HG03045 (cell line): ENCODE data around the gene CELA1.

Source experiments
- ATAC-seq: cut with Tn5 transposase; IDR thresholded peaks from one replicate; pipeline ENCODE4 v1.9.1; 2021; ENCODE audit warnings: mild to moderate bottlenecking, moderate library complexity; ENCODE audit not compliant: unreplicated experiment

CELA1 gene

DNA sequence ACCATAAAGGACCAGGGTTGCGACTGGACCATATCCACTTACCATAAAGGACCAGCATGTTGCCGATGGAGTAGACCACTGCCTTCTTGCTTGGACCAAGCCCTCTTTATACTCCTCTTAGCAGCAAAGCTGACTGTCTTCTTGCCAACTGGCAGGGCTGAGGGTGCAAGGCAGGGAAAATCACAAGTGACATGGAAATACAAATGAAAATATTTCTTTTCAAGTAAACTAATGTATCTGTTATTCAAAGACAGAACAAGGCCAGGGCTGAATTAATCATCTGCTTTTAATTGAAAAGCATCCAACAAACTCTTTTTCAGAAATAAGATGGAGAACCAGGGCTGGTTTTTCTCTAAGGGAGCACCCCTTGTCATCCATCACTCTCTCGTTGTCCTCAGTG lies at the start of gene CELA1:
CELA1 (minus strand) TSS at position 99 of the 400 bp plus-strand sequence; CDS start at position 58, 41 bp downstream.
- no peak for ATAC-seq

DNA sequence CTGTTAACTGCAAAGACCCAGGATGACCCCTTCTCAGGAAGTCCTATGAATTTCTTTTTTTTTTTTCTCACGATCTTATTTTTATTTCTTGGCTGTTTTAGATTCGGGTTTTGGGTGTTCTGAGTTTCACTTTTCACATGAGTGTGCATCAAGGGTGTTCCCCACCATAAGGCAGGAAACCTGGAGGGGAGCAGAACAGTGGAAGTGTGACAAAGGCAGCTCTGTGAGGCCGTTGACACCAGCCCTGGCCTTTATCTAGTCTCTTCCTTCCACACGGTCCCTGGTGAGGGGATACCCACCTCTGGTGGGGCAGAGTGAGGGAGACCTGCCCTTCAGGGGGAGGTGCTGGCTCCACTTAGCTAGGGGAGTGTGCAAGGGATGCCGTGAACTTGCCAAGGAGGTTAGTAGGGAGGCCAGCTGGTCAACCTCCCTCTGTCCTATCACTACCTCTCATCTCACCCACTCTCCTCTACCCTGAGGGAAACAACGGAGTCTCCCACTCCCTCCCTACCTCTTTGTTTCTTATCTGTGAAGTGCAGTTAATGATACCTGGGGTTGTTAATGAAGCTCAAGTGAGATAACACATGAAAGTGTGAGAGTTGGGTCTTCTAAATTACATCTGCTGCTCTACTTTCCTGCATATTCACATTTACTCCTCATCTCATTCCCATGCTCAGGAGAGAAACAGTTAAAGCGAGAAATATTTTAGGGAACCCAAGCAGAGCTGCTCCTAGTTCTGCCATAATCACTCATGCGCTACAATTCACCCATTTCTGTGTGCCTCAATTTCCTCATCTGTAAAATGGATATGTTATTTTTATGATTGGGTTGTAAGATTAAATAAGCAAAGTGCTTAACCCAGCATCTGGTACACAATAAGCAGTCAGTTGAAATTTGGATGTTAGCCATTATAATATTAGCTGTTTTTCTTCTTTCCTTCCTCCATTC lies 49.1 kb upstream of the CELA1 start:
- ATAC-seq: no peak

DNA sequence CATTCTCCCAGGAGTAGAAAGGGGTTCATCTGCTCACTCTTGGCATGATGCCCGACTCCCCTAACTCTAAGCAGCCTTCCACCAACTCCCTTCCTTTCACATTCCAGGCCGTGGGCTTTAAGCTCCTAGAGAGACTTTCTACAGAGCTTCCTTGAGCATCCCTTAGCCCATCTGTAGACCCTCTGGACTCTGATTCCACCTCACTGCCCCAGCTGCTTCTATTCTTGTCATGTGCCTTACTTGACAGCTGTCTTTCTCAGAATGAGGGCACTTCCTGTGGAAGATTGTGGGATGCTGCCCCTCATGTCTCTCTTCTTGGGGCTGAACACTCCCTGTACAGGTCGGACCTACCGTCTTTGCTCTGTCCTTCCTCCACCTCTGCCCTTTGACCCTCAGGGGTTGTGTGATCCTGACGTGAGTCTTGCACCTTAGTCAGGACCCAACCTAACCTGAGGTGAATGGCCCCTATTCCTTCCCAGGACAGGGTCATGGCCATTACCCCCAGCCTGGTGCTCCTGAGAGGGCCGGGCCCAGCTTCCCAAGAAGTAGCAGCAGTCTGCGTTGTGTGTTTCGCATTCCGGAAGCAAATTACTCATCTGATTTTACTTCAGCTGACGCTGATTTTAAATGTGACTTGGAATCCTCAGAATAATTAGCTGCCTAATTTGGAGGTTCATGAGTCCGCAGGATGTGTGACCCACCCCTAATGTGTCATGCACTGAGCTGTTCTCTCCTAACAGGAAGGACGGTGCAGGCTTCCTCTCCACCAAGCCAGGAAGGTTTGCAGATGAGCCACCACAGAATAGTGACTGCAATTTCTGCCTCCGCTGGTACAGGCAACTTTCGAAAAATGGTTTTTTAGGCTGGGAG lies 47.4 kb upstream of the CELA1 start:
- no peak for ATAC-seq

DNA sequence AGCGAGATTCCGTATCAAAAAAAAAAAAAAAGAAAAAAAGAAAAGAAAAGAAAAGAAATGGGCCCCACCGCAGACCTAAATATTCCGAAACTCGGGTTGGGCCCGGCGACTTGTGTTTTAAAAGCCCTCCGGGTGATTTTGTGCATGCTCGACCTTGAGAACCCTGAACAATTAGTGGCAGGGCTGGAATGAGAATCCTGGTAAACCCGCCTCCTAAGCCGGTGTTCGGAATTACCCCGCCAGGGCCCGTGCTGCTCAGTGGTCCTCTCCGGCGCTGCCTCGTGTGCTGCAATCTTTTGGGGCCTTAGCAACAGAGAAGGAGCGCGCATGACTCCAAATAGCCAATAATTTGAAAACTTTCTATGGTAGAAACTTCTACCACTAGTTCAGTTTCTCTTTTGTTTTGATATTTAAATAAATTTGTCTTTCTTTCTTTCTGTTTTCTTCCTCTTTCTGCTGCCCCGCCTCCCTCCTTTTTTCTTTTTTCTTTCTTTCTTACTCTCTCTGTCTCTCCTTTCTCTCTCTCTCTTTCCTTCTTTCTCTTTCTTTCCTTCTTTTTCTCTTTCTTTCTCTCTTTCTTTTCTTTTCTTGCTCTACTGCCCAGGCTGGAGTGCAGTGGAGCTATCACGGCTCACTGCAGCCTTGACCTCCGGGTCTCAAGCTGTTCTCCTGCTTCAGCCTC lies 46.2 kb upstream of the CELA1 start:
- ATAC-seq: peak; percentile 39

DNA sequence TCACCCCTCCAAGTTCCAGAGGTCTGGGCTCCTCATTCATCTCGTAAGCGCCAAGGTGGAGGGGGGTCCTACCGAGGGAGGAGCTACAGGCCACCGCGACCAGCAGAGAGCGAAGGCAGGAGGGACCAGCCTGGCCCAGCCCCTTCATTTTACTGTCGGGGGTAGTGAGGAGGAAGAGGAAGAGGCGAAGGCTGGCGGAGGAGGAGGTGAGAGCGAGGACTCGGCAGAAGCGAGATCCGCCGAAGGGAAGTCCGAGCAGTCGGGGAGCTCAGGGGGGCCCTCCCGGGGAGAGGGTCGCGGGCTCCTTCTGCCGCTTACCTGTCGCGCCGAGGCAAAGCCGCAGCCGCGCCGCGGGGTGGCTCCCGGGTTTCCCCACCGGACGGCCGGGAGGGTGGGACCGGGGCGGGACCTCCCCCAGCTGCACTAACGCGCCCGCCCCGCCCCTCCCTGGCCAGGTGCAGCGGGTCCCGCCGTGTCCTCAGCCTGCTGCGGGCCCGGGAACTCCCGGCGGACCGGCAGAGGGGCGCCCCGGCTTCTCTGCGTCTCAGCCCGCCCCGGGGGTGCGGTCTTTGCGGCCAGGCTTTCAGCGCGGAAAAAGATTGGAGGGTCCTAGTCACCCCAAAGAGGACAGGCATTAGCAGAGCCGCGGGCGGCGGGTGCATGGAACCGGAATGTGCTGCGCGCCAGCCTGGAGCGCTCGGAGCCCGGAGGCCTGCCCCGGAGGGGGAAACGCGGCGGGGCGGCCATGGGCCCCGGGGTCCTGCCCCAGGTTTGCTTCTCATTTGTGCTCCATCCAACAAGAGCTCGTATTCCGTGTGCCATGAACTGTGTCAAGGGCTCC lies 45.0 kb upstream of the CELA1 start, which contains the start of gene GALNT6:
GALNT6 (minus strand) TSS at position 124 of the 841 bp plus-strand sequence. CDS start 11,625 bp downstream, outside the sequence.
- peak; percentile 58 for ATAC-seq

DNA sequence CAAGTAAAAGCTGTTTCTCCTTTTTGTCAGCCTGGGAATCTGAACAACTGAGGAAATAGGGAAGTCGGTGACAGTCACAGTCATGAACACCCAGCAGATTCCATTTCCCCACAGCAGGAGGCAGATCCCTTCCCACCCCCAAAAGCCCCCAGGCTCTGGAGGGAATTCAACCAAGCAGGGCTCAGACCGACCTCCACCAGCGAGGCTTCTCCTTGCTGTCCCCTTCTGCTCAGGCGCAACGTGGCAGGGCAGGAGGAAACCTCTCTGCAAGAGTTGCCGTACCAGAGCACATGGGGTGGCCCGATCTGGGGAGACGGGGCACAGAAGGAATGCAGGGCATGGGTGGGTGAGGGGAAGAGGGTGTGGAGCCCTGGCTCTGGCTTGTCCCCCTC lies 44.4 kb upstream of the CELA1 start:
- ATAC-seq: peak; percentile 11

DNA sequence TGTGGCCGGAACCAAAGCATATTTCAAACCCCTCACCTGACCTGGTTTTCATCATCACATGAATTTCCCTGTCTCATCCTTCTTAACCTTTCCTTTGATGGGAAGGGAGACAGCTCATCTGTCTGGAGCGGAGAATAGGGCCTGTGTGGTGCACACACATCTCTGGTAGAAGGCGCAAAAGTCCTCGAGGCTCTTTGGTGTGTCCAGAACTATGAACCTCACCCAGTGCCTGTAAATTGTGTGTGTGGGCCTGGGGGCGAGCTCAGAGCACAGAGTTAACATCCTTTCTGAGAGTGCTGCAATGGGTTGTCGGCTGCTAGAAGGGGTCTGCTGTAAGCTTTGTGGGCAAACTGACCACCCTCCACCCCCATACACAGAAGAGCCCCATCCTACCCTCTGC lies 44.0 kb upstream of the CELA1 start:
- no peak for ATAC-seq

DNA sequence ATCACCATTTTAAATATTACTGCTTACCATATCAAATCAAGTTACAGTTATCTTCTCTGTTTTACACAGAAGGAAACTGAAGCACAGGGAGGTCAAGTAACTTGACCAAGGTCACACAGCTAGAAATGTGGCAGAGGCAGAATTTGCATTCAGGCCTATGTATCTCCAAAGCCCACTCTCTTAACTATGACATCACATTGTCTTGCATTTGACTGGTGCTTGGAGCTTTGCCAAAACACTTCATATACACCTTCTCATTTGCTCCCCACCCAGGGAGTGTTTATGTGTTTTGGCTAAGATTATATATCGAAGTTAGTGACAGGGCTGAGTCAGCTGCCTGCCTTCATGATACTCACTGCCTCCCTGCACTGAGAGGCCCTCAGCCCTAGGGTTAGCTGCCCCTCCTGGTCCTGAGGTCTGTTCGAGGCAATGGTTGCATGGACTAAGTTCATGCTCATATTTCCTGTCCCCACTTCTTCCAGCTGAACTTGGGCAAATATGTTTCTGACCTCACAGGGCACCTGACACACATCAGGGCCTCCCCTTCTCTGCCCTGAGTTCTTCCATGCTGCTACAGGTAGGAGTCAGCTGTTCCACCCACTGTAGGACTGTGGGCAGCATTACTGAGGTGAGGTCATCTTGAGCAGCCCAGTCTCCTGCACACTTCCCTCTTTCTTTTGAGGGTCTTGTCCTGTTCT lies 43.0 kb upstream of the CELA1 start:
- ATAC-seq: no peak

DNA sequence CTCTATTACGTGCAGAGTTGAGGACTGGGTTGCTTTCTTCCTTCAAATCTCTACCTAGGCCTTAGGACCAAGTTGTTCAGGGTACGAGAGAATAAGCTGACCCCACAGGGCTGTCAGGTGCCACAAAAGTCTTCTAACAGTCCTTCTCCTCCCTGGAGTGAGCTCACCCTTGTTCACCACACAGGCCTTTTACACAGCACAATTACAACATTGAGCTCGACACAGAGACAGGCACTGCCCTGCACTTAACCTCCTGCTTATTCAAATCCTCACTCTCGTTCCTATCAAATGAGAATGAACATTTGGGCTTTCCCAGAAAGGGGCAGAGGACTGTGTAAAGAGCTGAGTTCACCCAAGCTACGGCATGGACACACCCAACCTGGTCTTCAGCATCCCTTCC lies 42.4 kb upstream of the CELA1 start:
- ATAC-seq: no peak

DNA sequence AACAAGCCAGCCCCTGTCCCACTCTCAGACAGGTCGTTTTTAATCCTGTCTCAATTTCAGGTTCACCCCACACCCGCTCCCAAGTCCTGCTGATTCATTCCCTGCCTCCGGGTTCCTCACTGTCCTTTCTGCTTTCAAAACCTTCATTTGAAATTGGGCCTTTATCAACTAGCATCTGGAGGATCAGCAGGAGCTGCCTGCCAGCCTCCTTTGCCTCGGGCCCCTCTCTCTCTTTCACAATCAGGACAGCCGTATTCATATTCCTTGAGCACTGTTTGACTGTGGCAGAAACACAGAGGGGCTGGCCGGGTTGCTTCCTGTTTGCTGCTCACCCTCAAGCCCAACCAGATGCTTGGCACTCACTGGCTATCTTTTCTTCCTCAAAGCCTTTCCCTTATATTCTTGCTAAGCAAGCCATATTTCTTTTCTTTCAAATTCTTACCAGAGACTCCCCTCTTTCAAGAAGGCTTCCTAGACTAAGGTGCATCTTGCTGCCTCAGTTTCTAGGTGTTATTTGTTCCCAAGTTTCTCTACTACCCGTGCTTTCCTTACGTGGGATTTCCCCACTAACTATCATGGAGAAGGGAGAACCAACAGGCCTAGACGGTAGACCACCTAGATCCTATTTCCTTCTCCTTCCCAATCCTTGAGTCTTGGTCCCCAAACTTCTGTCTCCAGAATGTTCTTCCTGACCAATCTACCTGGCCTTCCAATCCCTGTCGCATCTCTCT lies 41.8 kb upstream of the CELA1 start:
- ATAC-seq: no peak

DNA sequence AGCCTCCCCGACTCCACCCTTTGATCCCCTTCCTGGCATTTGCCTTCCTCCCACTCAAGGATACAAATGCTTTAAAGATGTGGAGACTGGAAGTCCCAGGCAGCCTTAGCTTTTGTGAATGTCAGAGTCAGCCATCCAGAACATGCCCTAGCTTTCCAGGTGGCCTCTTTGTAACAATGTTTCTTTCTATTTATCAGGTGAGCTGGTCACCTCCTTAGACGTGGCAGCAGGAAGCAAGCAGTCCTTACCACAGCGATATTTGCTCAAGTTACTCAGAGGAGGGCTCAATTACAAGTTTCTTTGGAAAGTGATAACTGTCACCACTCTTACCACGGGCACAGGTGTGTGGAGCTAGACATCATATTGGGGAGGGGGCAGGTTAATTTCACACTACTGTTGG lies 39.9 kb upstream of the CELA1 start:
- no peak for ATAC-seq

DNA sequence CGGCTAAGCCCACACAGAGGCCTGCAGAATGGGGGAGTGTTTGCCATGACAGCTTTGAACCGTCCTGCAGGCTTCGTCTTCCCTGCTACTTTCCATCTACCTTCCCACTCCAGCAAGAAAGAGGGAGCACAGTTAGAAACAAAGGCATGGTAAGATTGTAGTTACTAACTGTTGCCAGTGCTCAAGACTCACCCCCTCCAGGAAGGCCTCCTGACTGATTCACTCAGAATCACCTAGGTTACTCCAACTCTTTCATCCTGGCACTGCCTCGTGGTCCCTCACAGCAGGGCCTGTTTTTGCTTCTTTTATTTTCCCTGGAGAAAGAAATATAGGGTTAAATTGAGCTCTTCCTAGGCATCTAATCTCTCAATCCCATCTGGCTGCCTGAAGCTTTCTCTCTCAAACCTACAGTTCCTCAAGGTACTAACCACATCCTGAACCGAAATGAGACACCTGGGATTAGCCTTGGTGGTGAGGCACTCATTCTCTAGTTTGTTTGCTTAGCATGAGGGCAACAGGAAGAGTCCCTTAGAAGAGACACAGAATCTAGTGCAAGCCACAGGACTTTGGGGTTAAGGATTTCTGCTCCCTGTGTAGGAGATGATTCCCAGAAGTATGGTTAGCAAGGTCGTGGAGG lies 36.9 kb upstream of the CELA1 start:
- no peak for ATAC-seq

DNA sequence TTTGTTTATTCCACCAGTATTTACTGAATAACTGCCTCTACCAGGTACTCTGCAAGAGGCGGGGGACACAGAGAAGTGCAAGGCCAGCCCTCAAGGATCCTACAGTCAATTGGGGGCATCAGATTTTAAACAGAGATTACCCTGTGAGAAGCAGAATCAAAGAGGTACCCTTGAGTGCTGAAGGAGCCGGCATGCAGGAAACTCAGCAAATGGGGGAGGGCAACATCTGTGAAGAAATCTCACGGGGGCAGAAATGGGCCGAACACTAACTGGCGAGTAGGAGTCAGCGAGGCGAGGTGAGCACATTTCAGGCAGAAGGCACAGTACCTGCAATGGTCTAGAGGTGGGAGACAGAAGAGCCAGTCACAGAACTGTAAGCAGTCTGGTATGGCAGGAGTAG lies 35.7 kb upstream of the CELA1 start:
- ATAC-seq: no peak

DNA sequence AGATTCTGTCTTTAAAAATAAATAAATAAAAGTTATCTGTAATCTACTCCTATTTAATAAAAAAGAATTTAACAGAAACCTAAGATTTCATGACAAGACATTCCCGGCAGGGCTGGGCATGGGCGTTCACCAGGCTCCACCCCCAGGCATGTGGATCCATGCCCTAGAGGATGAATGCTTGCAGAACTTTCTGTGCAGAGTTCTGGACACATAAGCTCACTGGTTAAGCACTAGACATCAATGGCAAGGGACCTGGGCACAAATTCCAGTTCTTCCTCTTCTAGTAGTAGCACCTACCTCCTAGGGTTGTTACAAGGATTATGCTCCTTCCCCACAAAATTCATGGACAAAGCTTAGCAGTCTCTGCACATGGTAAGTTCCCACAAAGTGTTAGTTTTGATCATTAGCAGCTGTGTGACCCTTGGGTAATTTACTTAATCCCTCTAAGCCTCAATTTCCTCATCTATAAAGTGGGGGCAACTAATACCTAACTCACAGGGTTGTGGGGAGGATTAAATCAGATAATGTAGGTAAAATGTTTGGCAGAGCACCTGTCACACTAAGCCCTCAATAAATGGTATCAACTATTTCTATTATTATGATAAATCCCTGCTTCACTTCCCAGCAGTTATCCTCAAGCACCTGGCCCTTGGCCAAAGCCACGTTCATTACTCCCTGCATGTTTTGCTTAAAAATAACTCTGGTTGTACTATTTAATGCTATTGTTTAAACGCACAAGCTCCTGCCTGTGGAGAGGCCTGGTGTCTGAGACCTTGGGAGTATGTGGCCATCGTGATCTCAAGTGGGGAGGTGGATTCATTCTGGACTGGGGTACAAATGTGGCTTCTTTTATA lies 35.0 kb upstream of the CELA1 start:
- ATAC-seq: no peak

DNA sequence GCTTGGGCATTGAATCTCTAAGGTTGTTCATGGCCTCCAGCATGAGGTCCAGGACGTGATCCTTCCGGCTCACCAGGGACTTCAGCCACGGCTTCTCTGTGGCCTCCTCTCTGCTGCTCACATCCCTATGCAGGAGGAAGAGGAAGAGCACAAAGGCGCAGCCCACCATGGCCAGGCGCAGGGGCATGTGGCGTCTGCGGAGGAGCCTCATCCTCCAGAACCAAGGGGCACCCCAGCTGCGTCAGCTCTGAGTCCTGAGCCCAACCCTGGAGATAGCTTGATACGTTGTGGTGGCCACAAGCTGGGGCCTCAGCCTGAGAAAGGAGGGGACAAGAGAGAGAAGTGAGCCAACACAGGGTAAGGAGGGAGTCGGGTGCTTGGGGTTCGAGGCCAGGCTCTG lies 33.1 kb upstream of the CELA1 start:
- ATAC-seq: no peak

DNA sequence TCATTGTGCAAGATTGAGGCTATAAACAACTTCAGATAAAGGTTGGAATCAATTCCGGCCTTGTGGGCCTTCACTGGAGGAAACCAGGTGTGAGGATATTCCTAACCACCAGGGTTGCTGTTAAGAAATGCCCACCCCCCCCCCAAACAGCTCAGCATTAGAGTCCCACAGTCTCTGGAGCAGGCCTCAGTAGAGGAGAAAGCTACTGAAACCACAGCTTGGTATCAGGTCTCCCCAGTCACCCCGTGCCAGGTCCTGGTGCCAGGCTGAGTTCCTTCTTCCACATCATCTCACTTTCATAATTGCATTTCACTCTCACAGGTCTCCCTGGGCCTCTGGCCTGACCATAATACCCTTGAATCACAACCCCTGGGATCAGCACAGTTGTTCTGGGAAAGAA lies 32.3 kb upstream of the CELA1 start:
- ATAC-seq: no peak
